Epithelial cell of esophagus (primary cell): Measurements from ENCODE around the gene UACA.

Experiments used
- DNase-seq: peaks from one replicate; pipeline ENCODE4 v3.0.0; 2010; ENCODE audit warnings: low read depth
- H3K4me3 ChIP-seq: 2 replicates; pipeline ENCODE4 v1.5.1; 2011; ENCODE audit warnings: mild to moderate bottlenecking, low read length, control low read depth
- TF ChIP-seq, protein P1 (sequence below): IDR thresholded peaks from 2 replicates; pipeline ENCODE4 v1.5.1; 2011; ENCODE audit warnings: low read depth, mild to moderate bottlenecking, low read length, control low read depth, inconsistent platforms; ENCODE audit not compliant: insufficient read depth; ENCODE audit errors: missing control alignments

Gene UACA

DNA sequence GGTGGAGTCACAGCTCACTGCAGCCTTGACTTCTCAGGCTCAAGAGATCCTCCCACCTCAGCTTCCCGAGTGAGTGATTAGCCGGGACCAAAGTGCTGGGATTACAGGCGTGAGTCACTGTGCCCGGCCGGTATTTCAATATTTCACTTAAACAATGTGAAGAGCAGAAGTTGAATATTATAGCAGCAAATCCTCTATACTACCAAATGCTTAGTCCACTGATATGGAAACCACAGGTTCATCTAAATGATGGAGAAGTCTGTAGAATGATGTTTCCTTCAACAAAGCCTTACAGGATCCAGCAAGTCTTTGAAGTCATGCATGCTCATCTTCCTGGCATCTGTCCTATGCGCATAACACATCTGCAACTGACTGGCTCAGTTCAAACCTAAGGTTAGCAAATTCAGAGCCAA, 20.3 kb upstream of the UACA start:
- TF ChIP-seq, protein P1, sequence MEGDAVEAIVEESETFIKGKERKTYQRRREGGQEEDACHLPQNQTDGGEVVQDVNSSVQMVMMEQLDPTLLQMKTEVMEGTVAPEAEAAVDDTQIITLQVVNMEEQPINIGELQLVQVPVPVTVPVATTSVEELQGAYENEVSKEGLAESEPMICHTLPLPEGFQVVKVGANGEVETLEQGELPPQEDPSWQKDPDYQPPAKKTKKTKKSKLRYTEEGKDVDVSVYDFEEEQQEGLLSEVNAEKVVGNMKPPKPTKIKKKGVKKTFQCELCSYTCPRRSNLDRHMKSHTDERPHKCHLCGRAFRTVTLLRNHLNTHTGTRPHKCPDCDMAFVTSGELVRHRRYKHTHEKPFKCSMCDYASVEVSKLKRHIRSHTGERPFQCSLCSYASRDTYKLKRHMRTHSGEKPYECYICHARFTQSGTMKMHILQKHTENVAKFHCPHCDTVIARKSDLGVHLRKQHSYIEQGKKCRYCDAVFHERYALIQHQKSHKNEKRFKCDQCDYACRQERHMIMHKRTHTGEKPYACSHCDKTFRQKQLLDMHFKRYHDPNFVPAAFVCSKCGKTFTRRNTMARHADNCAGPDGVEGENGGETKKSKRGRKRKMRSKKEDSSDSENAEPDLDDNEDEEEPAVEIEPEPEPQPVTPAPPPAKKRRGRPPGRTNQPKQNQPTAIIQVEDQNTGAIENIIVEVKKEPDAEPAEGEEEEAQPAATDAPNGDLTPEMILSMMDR = no peak
- DNase-seq = peak; percentile 84

DNA sequence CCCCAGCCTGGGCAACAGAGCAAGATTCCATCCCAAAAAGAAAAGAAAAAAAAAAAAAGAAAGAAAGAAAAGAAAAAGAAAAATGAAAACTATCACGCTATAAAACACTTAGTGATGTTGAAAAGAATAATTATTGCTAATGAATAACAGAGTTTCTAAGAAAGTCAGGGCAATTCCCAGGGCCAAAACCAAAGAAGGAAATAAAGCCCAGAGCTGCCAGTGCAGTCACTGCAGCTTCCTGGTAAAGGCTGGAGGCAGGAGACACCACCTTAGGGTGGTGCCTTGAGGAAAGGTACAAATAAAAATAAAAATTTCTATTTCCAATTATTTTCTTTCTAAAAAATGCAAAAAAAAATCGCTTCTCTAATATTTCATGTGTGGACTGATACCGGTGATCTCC, 19.7 kb upstream of the UACA start:
- TF ChIP-seq, protein P1 = no peak
- no peak for DNase-seq
- no peak overlapping the region for H3K4me3 ChIP-seq

More for the DNA sequence above, 20.3 kb upstream of the UACA start:
- no peak overlapping the region for H3K4me3 ChIP-seq

DNA sequence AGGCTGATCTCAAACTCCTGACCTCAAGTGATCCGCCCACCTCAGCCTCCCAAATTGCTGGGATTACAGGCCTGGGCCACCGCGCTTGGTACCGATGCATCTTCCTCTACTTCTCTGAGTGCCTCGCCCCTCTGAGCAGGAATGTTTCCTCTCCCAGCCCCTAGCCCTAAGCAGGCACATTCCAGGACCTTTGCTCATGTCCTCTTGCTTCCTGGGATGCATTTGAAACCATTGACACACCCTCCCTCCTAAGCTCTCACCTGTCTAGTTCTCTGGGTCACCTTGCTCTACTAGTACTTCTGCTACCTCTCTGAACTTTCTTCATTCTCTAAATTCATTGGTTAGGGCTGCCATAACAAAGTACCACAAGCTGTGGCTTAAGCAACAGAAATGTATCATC, 17.9 kb upstream of the UACA start:
- H3K4me3 ChIP-seq = no peak overlapping the region
- DNase-seq = peak; percentile 87
- TF ChIP-seq, protein P1 = no peak

DNA sequence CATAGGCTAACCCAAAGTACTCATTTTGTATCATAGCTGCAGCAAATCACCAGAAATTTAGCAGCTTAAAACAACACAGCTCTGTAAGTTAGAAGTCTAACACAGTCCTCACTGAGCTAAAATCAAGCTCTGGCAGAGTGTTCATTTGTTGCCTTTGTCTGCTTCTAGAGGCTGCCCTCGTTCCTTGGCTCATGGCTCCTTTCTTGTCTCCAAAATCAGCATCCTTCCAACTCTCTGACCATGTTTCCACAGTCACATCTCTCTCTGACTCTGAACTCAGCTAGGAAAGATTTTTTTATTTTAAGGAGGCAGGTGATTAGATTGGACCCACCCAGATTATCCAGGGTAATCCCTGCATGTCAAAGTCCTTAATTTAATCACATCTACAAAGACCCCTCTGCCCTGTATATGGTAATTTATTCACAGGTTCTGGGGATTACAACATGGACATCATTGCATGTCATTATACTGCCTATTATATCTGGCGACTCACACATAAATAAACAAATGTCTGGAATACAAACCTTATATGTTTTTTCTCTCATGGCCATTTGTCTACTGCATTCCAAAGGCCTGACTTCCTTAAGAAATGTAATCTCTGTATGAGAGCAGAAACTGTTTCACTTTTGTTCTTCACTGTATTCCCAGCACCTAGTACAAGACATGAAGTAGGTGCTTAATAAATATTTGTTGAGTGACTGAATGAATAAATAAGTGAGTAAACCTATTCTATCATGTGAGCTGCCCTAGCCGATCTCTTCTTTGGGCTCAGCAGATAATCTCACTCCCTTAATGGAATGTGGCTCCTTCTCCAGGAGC, 15.1 kb upstream of the UACA start:
- H3K4me3 ChIP-seq = no peak overlapping the region
- peak; percentile 77 for DNase-seq
- TF ChIP-seq, protein P1 = no peak

DNA sequence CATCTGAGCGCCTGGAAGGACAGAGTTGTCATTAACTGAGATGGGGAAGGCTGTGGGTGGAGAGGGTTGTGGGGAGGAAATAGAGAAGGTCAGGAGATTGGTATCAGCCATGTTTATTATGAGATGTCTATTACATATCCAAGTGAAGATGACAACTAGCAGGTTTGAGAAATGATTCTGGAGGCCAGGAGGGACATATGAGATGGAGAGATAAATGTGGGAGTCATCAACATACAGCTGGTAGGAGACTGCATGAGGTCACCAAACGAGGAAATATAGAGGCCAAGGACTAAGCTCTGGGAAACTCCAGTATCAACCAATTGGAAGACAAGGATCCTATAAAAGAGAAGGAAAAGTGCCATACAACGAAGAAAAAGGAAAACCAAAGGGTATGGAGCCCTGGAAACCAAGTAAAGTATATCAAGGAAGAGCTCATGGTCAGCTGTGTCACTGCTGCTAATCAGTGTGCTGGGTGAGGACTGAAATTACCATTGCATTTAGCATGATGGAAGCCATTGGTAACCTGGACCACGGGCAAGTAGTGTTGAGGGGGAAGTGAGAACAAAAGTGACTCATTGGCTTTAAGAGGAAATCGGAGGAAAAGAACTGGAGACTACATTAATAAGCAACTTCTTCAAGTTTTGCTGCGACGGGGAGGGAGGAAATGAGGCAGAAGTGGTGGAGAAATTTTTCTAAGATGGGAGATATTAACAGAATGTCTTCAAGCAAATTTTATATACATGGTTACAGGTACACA, 14.0 kb upstream of the UACA start:
- TF ChIP-seq, protein P1 = no peak
- no peak overlapping the region for H3K4me3 ChIP-seq
- DNase-seq = no peak

DNA sequence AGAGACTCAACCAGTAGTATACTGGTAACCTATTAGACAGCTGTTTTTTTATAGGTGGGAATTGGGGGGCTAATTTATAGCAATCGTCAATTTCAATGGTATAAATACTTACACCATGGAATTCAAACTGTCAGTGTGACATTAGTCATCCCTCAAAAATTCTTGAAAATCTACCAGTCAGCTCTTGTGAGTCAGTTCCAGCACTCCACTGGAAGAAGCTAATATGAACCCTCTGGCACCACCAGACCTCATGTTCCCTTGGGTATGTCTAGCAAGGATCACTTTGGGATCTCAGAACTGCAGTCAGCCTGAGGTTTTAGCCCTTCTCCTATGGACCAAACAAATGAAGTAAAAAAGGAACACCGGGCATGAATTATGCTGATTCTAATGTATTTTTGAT, 11.8 kb upstream of the UACA start:
- peak; percentile 64 for DNase-seq
- TF ChIP-seq, protein P1 = no peak
- no peak overlapping the region for H3K4me3 ChIP-seq
